Measurements from ENCODE around the gene FOLR1.

The FOLR1 gene

GRCh38 chr11:72225411-72225951, 33.5 kb downstream of the FOLR1 start:
- peaks cover 8% of the 10 kb centered on the region for H3K4me1 ChIP-seq (ENCODE audit: low read length)
- peak overlapping the region; percentile 97 for H3K4me2 ChIP-seq (ENCODE audit: low read depth, low read length)
- no peak for DNase-seq
- H3K9ac ChIP-seq (ENCODE audit: low read length): peak overlapping the region; percentile 92; the same call in 1 of the 2 replicates
- TF ChIP-seq, protein P1, sequence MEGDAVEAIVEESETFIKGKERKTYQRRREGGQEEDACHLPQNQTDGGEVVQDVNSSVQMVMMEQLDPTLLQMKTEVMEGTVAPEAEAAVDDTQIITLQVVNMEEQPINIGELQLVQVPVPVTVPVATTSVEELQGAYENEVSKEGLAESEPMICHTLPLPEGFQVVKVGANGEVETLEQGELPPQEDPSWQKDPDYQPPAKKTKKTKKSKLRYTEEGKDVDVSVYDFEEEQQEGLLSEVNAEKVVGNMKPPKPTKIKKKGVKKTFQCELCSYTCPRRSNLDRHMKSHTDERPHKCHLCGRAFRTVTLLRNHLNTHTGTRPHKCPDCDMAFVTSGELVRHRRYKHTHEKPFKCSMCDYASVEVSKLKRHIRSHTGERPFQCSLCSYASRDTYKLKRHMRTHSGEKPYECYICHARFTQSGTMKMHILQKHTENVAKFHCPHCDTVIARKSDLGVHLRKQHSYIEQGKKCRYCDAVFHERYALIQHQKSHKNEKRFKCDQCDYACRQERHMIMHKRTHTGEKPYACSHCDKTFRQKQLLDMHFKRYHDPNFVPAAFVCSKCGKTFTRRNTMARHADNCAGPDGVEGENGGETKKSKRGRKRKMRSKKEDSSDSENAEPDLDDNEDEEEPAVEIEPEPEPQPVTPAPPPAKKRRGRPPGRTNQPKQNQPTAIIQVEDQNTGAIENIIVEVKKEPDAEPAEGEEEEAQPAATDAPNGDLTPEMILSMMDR (IDR thresholded peaks at IDR 0.05; ENCODE audit: low read length): no peak
- TF ChIP-seq EZH2phosphoT487 (IDR thresholded peaks at IDR 0.05; ENCODE audit: low read length): no peak
- TF ChIP-seq EZH2 (optimal IDR thresholded peaks at IDR 0.05; ENCODE audit: low read depth, low read length): no peak
- peak overlapping the region; percentile 52; the same call in 1 of the 2 replicates for H2AFZ ChIP-seq (ENCODE audit: low read length)
- peaks cover 28% of the 10 kb centered on the region for H3K79me2 ChIP-seq (ENCODE audit: low read length)
- H3K9me2 ChIP-seq (replicated peaks; ENCODE audit: insufficient read depth, low read length): no peaks in the 10 kb centered on the region
- H3K36me3 ChIP-seq (replicated peaks; ENCODE audit: insufficient read depth, low read length): no peaks in the 10 kb centered on the region
- peaks cover 11% of the 10 kb centered on the region; the same call in 1 of the 2 replicates for H3F3A ChIP-seq (ENCODE audit: insufficient read depth, low read length)
- no peaks in the 10 kb centered on the region for H4K20me1 ChIP-seq (ENCODE audit: insufficient read depth, low read length)
- no peak overlapping the region for H3K27ac ChIP-seq (ENCODE audit: low read length)
- H3K27me3 ChIP-seq (replicated peaks; ENCODE audit: insufficient read depth, low read length): no peaks in the 10 kb centered on the region
- H3K9me3 ChIP-seq (replicated peaks; ENCODE audit: insufficient read depth, low read length): no peaks in the 10 kb centered on the region
- H3K4me3 ChIP-seq (ENCODE audit: low read length): peak overlapping the region; percentile 73

GRCh38 chr11:72226701-72227100, 34.8 kb downstream of the FOLR1 start:
- H3F3A ChIP-seq (ENCODE audit: insufficient read depth, low read length): peaks cover 11% of the 10 kb centered on the region; the same call in 1 of the 2 replicates
- H3K27ac ChIP-seq (ENCODE audit: low read length): no peak overlapping the region
- H3K9me3 ChIP-seq (replicated peaks; ENCODE audit: insufficient read depth, low read length): no peaks in the 10 kb centered on the region
- H3K4me3 ChIP-seq (ENCODE audit: low read length): no peak overlapping the region
- H3K27me3 ChIP-seq (replicated peaks; ENCODE audit: insufficient read depth, low read length): no peaks in the 10 kb centered on the region
- no peak overlapping the region for H3K4me2 ChIP-seq (ENCODE audit: low read depth, low read length)
- peaks cover 28% of the 10 kb centered on the region for H3K79me2 ChIP-seq (ENCODE audit: low read length)
- no peak overlapping the region for H3K9ac ChIP-seq (ENCODE audit: low read length)
- TF ChIP-seq EZH2 (optimal IDR thresholded peaks at IDR 0.05; ENCODE audit: low read depth, low read length): no peak
- TF ChIP-seq, protein P1 (IDR thresholded peaks at IDR 0.05; ENCODE audit: low read length): no peak
- TF ChIP-seq EZH2phosphoT487 (IDR thresholded peaks at IDR 0.05; ENCODE audit: low read length): no peak
- no peaks in the 10 kb centered on the region for H4K20me1 ChIP-seq (ENCODE audit: insufficient read depth, low read length)
- H3K9me2 ChIP-seq (replicated peaks; ENCODE audit: insufficient read depth, low read length): no peaks in the 10 kb centered on the region
- no peak for DNase-seq
- no peaks in the 10 kb centered on the region for H3K36me3 ChIP-seq (replicated peaks; ENCODE audit: insufficient read depth, low read length)
- no peak overlapping the region for H2AFZ ChIP-seq (ENCODE audit: low read length)
- peaks cover 8% of the 10 kb centered on the region for H3K4me1 ChIP-seq (ENCODE audit: low read length)

- Histone ChIP-seq H4K20me1 (ENCODE audit: insufficient read depth, low read length) (no peaks in the 10 kb centered on the region), H3F3A (ENCODE audit: insufficient read depth, low read length) (peaks cover 11% of the 10 kb centered on the region; the same call in 1 of the 2 replicates), H2AFZ (ENCODE audit: low read length) (no peak overlapping the region), H3K9me2 (replicated peaks; ENCODE audit: insufficient read depth, low read length) (no peaks in the 10 kb centered on the region), H3K4me1 (ENCODE audit: low read length) (peaks cover under 1% of the 10 kb centered on the region), H3K9me3 (replicated peaks; ENCODE audit: insufficient read depth, low read length) (no peaks in the 10 kb centered on the region), H3K79me2 (ENCODE audit: low read length) (peaks cover 28% of the 10 kb centered on the region), H3K4me3 (ENCODE audit: low read length) (no peak overlapping the region), H3K27me3 (replicated peaks; ENCODE audit: insufficient read depth, low read length) (no peaks in the 10 kb centered on the region), H3K36me3 (replicated peaks; ENCODE audit: insufficient read depth, low read length) (no peaks in the 10 kb centered on the region), H3K9ac (ENCODE audit: low read length) (no peak overlapping the region), H3K27ac (ENCODE audit: low read length) (no peak overlapping the region), H3K4me2 (ENCODE audit: low read depth, low read length) (no peak overlapping the region)
- no peak for DNase-seq
- TF ChIP-seq, protein P1 (IDR thresholded peaks at IDR 0.05; ENCODE audit: low read length): no peak
- TF ChIP-seq EZH2phosphoT487 (IDR thresholded peaks at IDR 0.05; ENCODE audit: low read length): no peak
- TF ChIP-seq EZH2 (optimal IDR thresholded peaks at IDR 0.05; ENCODE audit: low read depth, low read length): no peak
Observed at GRCh38 chr11:72227316-72228228, 35.6 kb downstream of the FOLR1 start.

All from MM.1S (cell line).